Progenitor cell of endocrine pancreas (in vitro differentiated cells): ENCODE results near the gene PTPN9. TPM values are rescaled to one million over a fixed set of nuclear protein-coding genes. Genes with fewer than 3 reads are reported as not detected.

Source experiments
- DNase-seq: peaks from one replicate; pipeline ENCODE4 v3.0.0; 2021; ENCODE audit warnings: low spot score; ENCODE audit not compliant: unreplicated experiment
- H3K27ac Mint-ChIP-seq: 2 replicates; pipeline ENCODE4 v1.8.0; 2021; ENCODE audit warnings: mild to moderate bottlenecking, moderate library complexity, mixed read lengths
- H3K27me3 Mint-ChIP-seq: 2 replicates; pipeline ENCODE4 v1.8.0; 2021; ENCODE audit warnings: mixed read lengths
- H3K36me3 Mint-ChIP-seq: 2 replicates; pipeline ENCODE4 v1.8.0; 2022; ENCODE audit warnings: mixed read lengths; ENCODE audit not compliant: insufficient read depth
- H3K4me1 Mint-ChIP-seq: 2 replicates; pipeline ENCODE4 v1.8.0; 2021; ENCODE audit warnings: low read depth, mixed read lengths
- H3K4me3 Mint-ChIP-seq: 2 replicates; pipeline ENCODE4 v1.8.0; 2021; ENCODE audit warnings: low read depth, mild to moderate bottlenecking, moderate library complexity, mixed read lengths
- H3K9me3 Mint-ChIP-seq: 2 replicates; pipeline ENCODE4 v1.8.0; 2021; ENCODE audit warnings: low read depth, mixed read lengths
- total RNA-seq: library from RNA; stranded (reverse); gene quantifications from 2 replicates; pipeline ENCODE4 v1.2.1, GENCODE V29; 2021
- TF ChIP-seq, protein P1 (sequence below): fragments of 200-600 bp; sonication (generic); IDR thresholded peaks from one replicate; pipeline ENCODE4 v1.5.0; 2021; ENCODE audit warnings: antibody characterized with exemption, mild to moderate bottlenecking; ENCODE audit not compliant: unreplicated experiment

Gene PTPN9
- total RNA-seq, 1 donor from 2014 or later, result 37.1 TPM

GRCh38 chr15:75598361-75598760, 19.2 kb upstream of the PTPN9 start:
- Mint-ChIP-seq H3K4me3 (no peak overlapping the region), H3K4me1 (peaks cover 14% of the 10 kb centered on the region), H3K36me3 (peaks cover 20% of the 10 kb centered on the region), H3K9me3 (no peaks in the 10 kb centered on the region), H3K27me3 (no peaks in the 10 kb centered on the region), H3K27ac (no peak overlapping the region)
- no peak for DNase-seq
- TF ChIP-seq, protein P1, sequence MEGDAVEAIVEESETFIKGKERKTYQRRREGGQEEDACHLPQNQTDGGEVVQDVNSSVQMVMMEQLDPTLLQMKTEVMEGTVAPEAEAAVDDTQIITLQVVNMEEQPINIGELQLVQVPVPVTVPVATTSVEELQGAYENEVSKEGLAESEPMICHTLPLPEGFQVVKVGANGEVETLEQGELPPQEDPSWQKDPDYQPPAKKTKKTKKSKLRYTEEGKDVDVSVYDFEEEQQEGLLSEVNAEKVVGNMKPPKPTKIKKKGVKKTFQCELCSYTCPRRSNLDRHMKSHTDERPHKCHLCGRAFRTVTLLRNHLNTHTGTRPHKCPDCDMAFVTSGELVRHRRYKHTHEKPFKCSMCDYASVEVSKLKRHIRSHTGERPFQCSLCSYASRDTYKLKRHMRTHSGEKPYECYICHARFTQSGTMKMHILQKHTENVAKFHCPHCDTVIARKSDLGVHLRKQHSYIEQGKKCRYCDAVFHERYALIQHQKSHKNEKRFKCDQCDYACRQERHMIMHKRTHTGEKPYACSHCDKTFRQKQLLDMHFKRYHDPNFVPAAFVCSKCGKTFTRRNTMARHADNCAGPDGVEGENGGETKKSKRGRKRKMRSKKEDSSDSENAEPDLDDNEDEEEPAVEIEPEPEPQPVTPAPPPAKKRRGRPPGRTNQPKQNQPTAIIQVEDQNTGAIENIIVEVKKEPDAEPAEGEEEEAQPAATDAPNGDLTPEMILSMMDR, result no peak

- peaks cover 20% of the 10 kb centered on the region for H3K36me3 Mint-ChIP-seq
- no peak for DNase-seq
- no peak overlapping the region for H3K4me3 Mint-ChIP-seq
- H3K4me1 Mint-ChIP-seq, result peaks cover 14% of the 10 kb centered on the region
- no peaks in the 10 kb centered on the region for H3K9me3 Mint-ChIP-seq
- H3K27ac Mint-ChIP-seq, result no peak overlapping the region
- H3K27me3 Mint-ChIP-seq, result no peaks in the 10 kb centered on the region
- TF ChIP-seq, protein P1, result peak; percentile 40
These were observed 18.7 kb upstream of the PTPN9 start for GRCh38 chr15:75597667-75598341.

DNA sequence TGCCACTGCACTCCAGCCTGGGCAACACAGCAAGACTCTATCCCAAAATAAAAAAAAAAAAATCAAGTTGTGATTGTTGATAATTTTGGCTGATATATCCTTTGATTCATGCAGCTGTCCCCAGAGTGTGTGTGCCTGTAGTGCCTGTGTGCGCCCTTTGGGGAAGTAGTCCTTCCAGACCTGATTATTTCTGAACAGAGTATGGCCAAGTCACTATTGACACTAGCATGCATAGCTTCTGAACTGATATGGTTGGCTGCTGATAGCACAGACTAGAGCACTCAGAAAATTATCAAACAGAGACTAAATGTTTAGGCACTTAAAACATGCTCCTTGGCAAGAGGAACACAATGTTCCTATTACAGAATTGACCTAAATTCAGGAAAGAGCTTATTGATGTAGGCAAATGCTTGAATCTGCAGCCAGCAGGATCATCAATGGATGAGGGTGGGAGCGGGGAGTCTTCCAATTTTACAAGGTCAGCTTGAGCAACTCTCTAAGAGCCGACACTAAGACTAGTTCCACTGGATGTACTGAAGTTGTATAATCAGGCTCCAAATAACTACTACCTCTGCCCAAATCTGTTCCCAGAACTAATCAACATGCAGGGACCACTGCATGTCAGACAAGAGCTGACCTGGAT, 17.7 kb upstream of the PTPN9 start:
- Mint-ChIP-seq H3K9me3 (no peaks in the 10 kb centered on the region), H3K27me3 (no peaks in the 10 kb centered on the region), H3K36me3 (peaks cover 21% of the 10 kb centered on the region), H3K4me1 (peaks cover 18% of the 10 kb centered on the region), H3K27ac (no peak overlapping the region), H3K4me3 (no peak overlapping the region)
- TF ChIP-seq, protein P1, result no peak
- no peak for DNase-seq

GRCh38 chr15:75594276-75594675, 15.2 kb upstream of the PTPN9 start:
- TF ChIP-seq, protein P1, result no peak
- H3K27ac Mint-ChIP-seq, result no peak overlapping the region
- peaks cover 21% of the 10 kb centered on the region for H3K4me1 Mint-ChIP-seq
- H3K9me3 Mint-ChIP-seq, result no peaks in the 10 kb centered on the region
- H3K36me3 Mint-ChIP-seq, result peaks cover 20% of the 10 kb centered on the region
- no peak for DNase-seq
- H3K27me3 Mint-ChIP-seq, result no peaks in the 10 kb centered on the region
- no peak overlapping the region for H3K4me3 Mint-ChIP-seq

DNA sequence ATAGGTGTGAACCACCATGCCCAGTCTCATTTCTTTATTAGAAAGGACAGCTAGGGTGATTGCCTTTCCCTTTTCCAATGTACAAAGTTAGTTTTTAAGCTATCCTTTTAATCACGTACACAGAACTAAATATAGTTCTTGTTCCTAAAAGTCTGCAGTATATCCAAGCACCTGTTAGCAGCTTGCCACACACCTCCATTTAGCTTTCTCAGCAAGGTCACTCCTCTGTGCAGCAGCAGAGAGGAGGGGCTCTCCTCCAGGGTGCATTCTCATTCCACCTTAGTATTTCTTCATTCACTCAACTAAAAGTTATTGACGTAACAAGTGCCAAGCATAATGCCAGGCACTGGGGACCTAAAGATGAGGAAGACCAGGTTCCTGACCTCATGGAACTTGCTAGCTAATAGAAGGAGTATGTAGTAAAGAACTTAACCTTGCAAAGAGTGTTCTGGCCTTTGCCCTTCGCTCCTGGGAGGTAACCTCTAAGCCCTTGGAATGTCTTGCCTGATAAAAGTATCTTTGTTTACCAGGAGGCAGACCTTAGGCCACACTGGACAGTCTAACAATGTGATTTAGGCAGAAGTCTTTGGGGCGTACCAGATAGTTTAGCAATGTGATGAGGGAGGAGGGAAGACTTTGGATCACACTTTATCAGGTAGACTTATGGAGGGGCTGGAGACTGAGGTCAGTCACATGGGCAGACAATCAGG, 12.7 kb upstream of the PTPN9 start:
- Mint-ChIP-seq H3K4me3 (no peak overlapping the region), H3K36me3 (peaks cover 17% of the 10 kb centered on the region), H3K27me3 (no peaks in the 10 kb centered on the region), H3K4me1 (peaks cover 9% of the 10 kb centered on the region), H3K27ac (peak overlapping the region; percentile 54), H3K9me3 (no peaks in the 10 kb centered on the region)
- DNase-seq, result no peak
- TF ChIP-seq, protein P1, result no peak
